Sigmoid colon (tissue), 3 donors: Measurements from ENCODE around the gene JPH2.

ENCODE experiments used
- POLR2A ChIP-seq, 2 donors: fragments of 450-650 bp; IDR thresholded peaks; one replicate each; pipeline ENCODE4 v1.6.1; 2016; ENCODE audit warnings: antibody characterized with exemption in 2 of 2, mild to moderate bottlenecking in 2 of 2, moderate library complexity in 2 of 2
- TF ChIP-seq, protein P1 (sequence below), 4 experiments: fragments of 450-650 bp in 3 of 4; fragments of 200-600 bp in 1 of 4; IDR thresholded peaks; one replicate each; pipeline ENCODE4 v1.5.1; 2016 to 2019; ENCODE audit warnings: antibody characterized with exemption in 4 of 4, mild to moderate bottlenecking in 3 of 4, moderate library complexity in 2 of 4

DNA sequence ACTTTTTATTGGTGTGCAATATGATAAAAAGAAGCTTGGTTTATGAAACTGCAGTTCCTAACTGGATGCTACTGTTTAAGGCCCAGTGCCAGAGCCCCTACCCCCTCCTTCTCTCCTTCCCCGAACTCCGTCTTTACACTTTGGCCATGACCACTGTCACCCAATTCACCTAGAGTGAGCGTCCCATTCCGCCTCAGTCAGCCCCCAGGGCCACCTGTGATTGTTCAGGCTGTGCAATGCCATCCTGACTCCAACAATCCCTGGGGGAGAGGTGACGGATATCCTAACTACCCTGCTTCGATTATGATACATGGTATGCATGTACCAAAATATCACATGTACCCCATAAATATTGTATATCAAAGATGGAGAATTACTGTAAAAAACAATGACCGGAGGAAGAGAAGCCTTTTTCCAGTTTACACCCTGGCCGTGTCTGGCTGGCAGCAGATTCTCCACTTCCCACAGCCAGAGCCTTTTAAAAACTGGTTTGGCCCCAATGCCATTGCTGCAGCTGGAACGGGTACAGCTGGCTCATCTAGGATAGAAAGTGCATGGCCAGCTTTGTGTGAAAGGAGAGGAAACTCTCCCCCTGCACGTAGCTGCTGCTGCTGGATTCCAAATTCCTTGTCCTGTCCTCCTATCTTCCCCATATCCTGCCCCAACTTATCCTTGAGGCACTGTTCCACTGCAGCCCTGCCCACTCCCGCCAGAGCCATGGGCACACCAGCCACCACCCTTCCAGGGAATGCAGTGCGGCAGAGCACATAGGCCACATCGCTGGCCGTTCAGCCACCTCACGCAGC is 99.7 kb downstream of the JPH2 start:
- TF ChIP-seq, protein P1, sequence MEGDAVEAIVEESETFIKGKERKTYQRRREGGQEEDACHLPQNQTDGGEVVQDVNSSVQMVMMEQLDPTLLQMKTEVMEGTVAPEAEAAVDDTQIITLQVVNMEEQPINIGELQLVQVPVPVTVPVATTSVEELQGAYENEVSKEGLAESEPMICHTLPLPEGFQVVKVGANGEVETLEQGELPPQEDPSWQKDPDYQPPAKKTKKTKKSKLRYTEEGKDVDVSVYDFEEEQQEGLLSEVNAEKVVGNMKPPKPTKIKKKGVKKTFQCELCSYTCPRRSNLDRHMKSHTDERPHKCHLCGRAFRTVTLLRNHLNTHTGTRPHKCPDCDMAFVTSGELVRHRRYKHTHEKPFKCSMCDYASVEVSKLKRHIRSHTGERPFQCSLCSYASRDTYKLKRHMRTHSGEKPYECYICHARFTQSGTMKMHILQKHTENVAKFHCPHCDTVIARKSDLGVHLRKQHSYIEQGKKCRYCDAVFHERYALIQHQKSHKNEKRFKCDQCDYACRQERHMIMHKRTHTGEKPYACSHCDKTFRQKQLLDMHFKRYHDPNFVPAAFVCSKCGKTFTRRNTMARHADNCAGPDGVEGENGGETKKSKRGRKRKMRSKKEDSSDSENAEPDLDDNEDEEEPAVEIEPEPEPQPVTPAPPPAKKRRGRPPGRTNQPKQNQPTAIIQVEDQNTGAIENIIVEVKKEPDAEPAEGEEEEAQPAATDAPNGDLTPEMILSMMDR (IDR thresholded peaks at IDR 0.05): no peak
- TF ChIP-seq POLR2A (IDR thresholded peaks at IDR 0.05): no peak
